SW480 (cell line): ENCODE results near the gene EDEM3.
"Not testable (repeated sequence)": the region's sequence is repeated elsewhere in the genome, so short reads cannot be mapped to it uniquely, and the experiment has no call there.

Experiments
- DNase-seq: peaks from one replicate; pipeline ENCODE4 v3.0.0-alpha.2; 2016; ENCODE audit warnings: low spot score

The EDEM3 gene

GRCh38 chr1:184768467-184768866, 13.8 kb upstream of the EDEM3 start:
- no peak for DNase-seq

- DNase-seq = no peak
These were observed 12.9 kb upstream of the EDEM3 start for GRCh38 chr1:184767591-184767990.

GRCh38 chr1:184764483-184764882, 9.8 kb upstream of the EDEM3 start:
- no peak for DNase-seq

- DNase-seq = not testable (repeated sequence)
These were observed 8.9 kb upstream of the EDEM3 start for GRCh38 chr1:184763520-184763919.

GRCh38 chr1:184761969-184762485, 7.4 kb upstream of the EDEM3 start:
- no peak for DNase-seq

GRCh38 chr1:184759651-184760050, 5.0 kb upstream of the EDEM3 start:
- no peak for DNase-seq

GRCh38 chr1:184759112-184759511, 4.5 kb upstream of the EDEM3 start:
- no peak for DNase-seq

GRCh38 chr1:184757891-184758290, 3.2 kb upstream of the EDEM3 start:
- no peak for DNase-seq

GRCh38 chr1:184757406-184757805, 2.7 kb upstream of the EDEM3 start:
- DNase-seq = no peak

GRCh38 chr1:184755226-184756065, 788 bp upstream of the EDEM3 start:
- DNase-seq = peak; percentile 42

- peak; percentile 32 for DNase-seq
These were observed 816 bp downstream of the EDEM3 start for GRCh38 chr1:184753608-184754475.

- no peak for DNase-seq
These were observed 1.5 kb downstream of the EDEM3 start for GRCh38 chr1:184753117-184753516.

GRCh38 chr1:184752656-184753055, 2.0 kb downstream of the EDEM3 start:
- DNase-seq = no peak

- no peak for DNase-seq
These were observed 5.9 kb downstream of the EDEM3 start for GRCh38 chr1:184748740-184749139.

GRCh38 chr1:184747089-184747955, 7.3 kb downstream of the EDEM3 start:
- no peak for DNase-seq

- DNase-seq = no peak
These were observed 8.6 kb downstream of the EDEM3 start for GRCh38 chr1:184745929-184746638.

- no peak for DNase-seq
These were observed 9.5 kb downstream of the EDEM3 start for GRCh38 chr1:184745110-184745509.

- peak; percentile 30 for DNase-seq
These were observed 11.4 kb downstream of the EDEM3 start for GRCh38 chr1:184743062-184743756.

GRCh38 chr1:184740344-184740743, 14.3 kb downstream of the EDEM3 start:
- DNase-seq = no peak

GRCh38 chr1:184739796-184740195, 14.9 kb downstream of the EDEM3 start:
- DNase-seq = no peak

- no peak for DNase-seq
These were observed 15.6 kb downstream of the EDEM3 start for GRCh38 chr1:184739070-184739469.
